Astrocyte of the cerebellum (primary cell): ENCODE results near the gene PRKACG.

Experiments used
- DNase-seq: peaks from one replicate; pipeline ENCODE4 v3.0.0-alpha.2; 2011; ENCODE audit warnings: low read depth
- H3K4me3 ChIP-seq: 2 replicates; pipeline ENCODE4 v1.5.1; 2011; ENCODE audit warnings: mild to moderate bottlenecking, low read depth, low read length, moderate library complexity
- CTCF ChIP-seq: IDR thresholded peaks from 2 replicates; pipeline ENCODE4 v1.5.1; 2012; ENCODE audit warnings: low read length, low read depth, moderate library complexity, mild to moderate bottlenecking; ENCODE audit errors: missing control alignments
- in situ Hi-C: cut with HindIII; loops from 2 replicates; pipeline ENCODE4 v1.10.0; 2017; ENCODE audit warnings: low sequenced_read_pairs

Gene PRKACG

GRCh38 chr9:69016191-69017096 is 2.5 kb upstream of the PRKACG start:
- TF ChIP-seq CTCF = no peak
- in situ Hi-C loops = no loop called here
- no peak overlapping the region for H3K4me3 ChIP-seq
- no peak for DNase-seq

GRCh38 chr9:69013382-69013727 is 558 bp downstream of the PRKACG start:
- in situ Hi-C loops = no loop called here

GRCh38 chr9:69012696-69013381 is 1.1 kb downstream of the PRKACG start:
- no peak overlapping the region for H3K4me3 ChIP-seq
- no peak for TF ChIP-seq CTCF
- no peak for DNase-seq
- in situ Hi-C loops = no loop called here

More at GRCh38 chr9:69013382-69013727, 558 bp downstream of the PRKACG start:
- H3K4me3 ChIP-seq = no peak overlapping the region
- no peak for TF ChIP-seq CTCF
- no peak for DNase-seq

GRCh38 chr9:69009708-69010107 is 4.2 kb downstream of the PRKACG start:
- no peak overlapping the region for H3K4me3 ChIP-seq
- in situ Hi-C loops = no loop called here
- TF ChIP-seq CTCF = no peak
- DNase-seq = no peak

- no peak overlapping the region for H3K4me3 ChIP-seq
- in situ Hi-C loops = no loop called here
- TF ChIP-seq CTCF = no peak
- DNase-seq = no peak
Observed at GRCh38 chr9:69004836-69005235, 9.1 kb downstream of the PRKACG start.

- no peak for TF ChIP-seq CTCF
- in situ Hi-C loops = no loop called here
- H3K4me3 ChIP-seq = no peak overlapping the region
- DNase-seq = no peak
Observed at GRCh38 chr9:69003051-69003450, 10.9 kb downstream of the PRKACG start.
